Mucosa of descending colon (tissue), 3 donors: Measurements from ENCODE around the gene GRXCR2. TPM values are rescaled to one million over a fixed set of nuclear protein-coding genes. Genes with fewer than 3 reads are reported as not detected.

Experiments used
- ATAC-seq: fragments of 200-7000 bp; cut with Tn5 transposase; one replicate; pipeline ENCODE4 v1.9.1; 2020; ENCODE audit warnings: mild to moderate bottlenecking, moderate library complexity
- DNase-seq, 3 donors: peaks; one replicate each; pipeline ENCODE4 v3.0.0-alpha.2; 2020
- H3K36me3 ChIP-seq: fragments of 200-600 bp; one replicate; pipeline ENCODE4 v1.8.0; 2021; ENCODE audit warnings: low read depth, mild to moderate bottlenecking
- H3K4me1 ChIP-seq: fragments of 200-600 bp; one replicate; pipeline ENCODE4 v1.8.0; 2021; ENCODE audit warnings: low read depth, mild to moderate bottlenecking
- H3K4me3 ChIP-seq: fragments of 200-600 bp; one replicate; pipeline ENCODE4 v1.8.0; 2021; ENCODE audit warnings: mild to moderate bottlenecking
- H3K9me3 ChIP-seq: fragments of 200-600 bp; one replicate; pipeline ENCODE4 v1.8.0; 2021; ENCODE audit warnings: mild to moderate bottlenecking
- intact Hi-C, 2 donors: fragments of 100-400 bp; cut with DNase I in 1 of 2; cut with micrococcal nuclease in 1 of 2; formaldehyde crosslinking; loops; one replicate each; pipeline versions ENCODE4 v1.11.0 to v1.11.1; 2022; cut with DNase I, micrococcal nuclease
- total RNA-seq, 3 donors: library from RNA; stranded (reverse); fragmentation: NEBNext Ultra II Directional in 2 of 3; extraction: Animal tissue kit (Norgen Biotek cat#: 25700) in 2 of 3; gene quantifications; one replicate each; pipeline versions ENCODE4 v1.2.1 to v1.2.4, GENCODE V29; 2021 to 2023
- TF ChIP-seq, protein P1 (sequence below): fragments of 200-600 bp; IDR thresholded peaks from one replicate; pipeline ENCODE4 v1.8.0; 2022; ENCODE audit warnings: antibody characterized with exemption, mild to moderate bottlenecking
- donor health status: DM: no; HTN: no; CAD: no; lungs with moderate emphysema.
- donor health status: DM: no; HTN: no; CAD: no.
- donor health status: DM: no; HTN: yes; CAD: no.

Gene GRXCR2
- total RNA-seq, 3 donors from 2014 or later, result not detected

DNA sequence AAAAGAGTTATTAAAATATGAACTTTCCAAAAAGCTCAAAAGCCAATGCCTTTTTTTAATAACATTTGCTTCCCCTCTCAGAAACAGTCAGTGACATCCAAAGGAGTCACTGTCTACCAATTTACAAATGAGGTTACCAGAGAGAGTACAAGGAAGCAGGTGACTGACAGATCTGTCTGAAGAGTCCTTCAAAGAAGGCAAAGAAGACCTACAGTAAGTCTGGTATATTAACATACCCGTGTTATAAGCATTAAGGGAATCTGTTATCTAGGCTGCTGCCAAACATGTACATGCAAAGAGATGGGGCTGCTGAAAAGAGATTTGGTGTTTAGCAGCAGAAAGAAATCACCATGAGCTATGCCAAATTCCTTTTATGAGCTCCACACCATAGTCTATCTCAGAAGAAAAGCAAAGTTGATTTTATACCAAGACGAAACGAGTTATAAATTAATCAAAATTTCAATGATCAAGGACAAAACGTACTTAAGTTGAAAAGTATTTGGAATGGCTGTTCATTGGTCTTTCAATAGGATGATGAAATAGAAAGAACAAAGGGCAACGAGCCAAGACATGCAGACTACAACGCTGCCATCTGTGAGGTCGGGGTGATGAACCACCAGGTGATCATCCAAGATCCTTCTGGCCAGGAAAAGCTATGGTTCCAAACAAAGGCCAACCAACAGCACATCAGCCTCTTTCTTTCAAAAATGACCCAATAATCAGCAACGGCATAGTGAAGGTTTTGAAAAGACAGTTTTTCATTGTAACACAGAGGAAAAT, 45.7 kb downstream of the GRXCR2 start:
- Histone ChIP-seq H3K9me3 (no peaks in the 10 kb centered on the region), H3K4me1 (peaks cover 3% of the 10 kb centered on the region), H3K36me3 (no peaks in the 10 kb centered on the region), H3K4me3 (no peak overlapping the region)
- TF ChIP-seq, protein P1, sequence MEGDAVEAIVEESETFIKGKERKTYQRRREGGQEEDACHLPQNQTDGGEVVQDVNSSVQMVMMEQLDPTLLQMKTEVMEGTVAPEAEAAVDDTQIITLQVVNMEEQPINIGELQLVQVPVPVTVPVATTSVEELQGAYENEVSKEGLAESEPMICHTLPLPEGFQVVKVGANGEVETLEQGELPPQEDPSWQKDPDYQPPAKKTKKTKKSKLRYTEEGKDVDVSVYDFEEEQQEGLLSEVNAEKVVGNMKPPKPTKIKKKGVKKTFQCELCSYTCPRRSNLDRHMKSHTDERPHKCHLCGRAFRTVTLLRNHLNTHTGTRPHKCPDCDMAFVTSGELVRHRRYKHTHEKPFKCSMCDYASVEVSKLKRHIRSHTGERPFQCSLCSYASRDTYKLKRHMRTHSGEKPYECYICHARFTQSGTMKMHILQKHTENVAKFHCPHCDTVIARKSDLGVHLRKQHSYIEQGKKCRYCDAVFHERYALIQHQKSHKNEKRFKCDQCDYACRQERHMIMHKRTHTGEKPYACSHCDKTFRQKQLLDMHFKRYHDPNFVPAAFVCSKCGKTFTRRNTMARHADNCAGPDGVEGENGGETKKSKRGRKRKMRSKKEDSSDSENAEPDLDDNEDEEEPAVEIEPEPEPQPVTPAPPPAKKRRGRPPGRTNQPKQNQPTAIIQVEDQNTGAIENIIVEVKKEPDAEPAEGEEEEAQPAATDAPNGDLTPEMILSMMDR, result no peak
- no peak for ATAC-seq
- DNase-seq, result no peak
- intact Hi-C loops, result loop anchor here in 1 of 2 donors (5.0 kb wide), 1 partner anchor 60 kb away; no protein-coding TSS in a partner anchor

GRCh38 chr5:145825751-145826180, 47.0 kb downstream of the GRXCR2 start:
- ATAC-seq, result peak; percentile 61

GRCh38 chr5:145824040-145824439, 48.8 kb downstream of the GRXCR2 start:
- no peaks in the 10 kb centered on the region for H3K9me3 ChIP-seq
- H3K36me3 ChIP-seq, result no peaks in the 10 kb centered on the region
- intact Hi-C loops, result no loop called here
- DNase-seq, result no peak
- no peak overlapping the region for H3K4me3 ChIP-seq
- ATAC-seq, result no peak
- no peaks in the 10 kb centered on the region for H3K4me1 ChIP-seq
- TF ChIP-seq, protein P1, result no peak

More at GRCh38 chr5:145825751-145826180, 47.0 kb downstream of the GRXCR2 start:
- TF ChIP-seq, protein P1, result peak; percentile 24
- H3K4me3 ChIP-seq, result no peak overlapping the region
- DNase-seq, result peak in 1 of 3 donors; percentile 25
- intact Hi-C loops, result loop anchor here in 1 of 2 donors (5.0 kb wide), 1 partner anchor 62 kb away; no protein-coding TSS in a partner anchor
- no peaks in the 10 kb centered on the region for H3K9me3 ChIP-seq
- no peaks in the 10 kb centered on the region for H3K36me3 ChIP-seq
- no peaks in the 10 kb centered on the region for H3K4me1 ChIP-seq

- intact Hi-C loops, result no loop called here
- ATAC-seq, result no peak
- TF ChIP-seq, protein P1, result no peak
- no peak for DNase-seq
- Histone ChIP-seq H3K4me3 (no peak overlapping the region), H3K36me3 (no peaks in the 10 kb centered on the region), H3K9me3 (no peaks in the 10 kb centered on the region), H3K4me1 (peaks cover 4% of the 10 kb centered on the region)
Measured at GRCh38 chr5:145818604-145819003, 54.2 kb downstream of the GRXCR2 start.

DNA sequence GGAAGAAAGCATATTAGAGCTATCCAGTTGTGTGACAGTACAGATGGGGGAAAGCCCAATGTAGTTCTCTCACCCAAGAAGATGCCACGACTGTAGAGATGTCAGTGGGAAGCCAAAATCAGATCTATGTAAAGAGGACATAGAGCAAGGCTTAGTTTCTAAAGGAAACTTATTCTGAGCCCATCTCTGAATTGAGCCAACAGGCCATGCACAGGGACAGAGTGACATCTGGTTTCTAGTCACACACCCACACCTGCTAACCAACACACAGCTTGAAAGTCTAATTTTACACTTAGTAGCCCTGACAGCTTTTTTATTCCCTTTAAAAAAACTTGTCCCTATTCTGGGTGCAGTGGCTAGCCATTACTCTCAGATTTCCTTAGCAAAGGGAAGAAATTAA, 59.9 kb downstream of the GRXCR2 start:
- DNase-seq, result no peak
- intact Hi-C loops, result no loop called here
- Histone ChIP-seq H3K4me1 (no peaks in the 10 kb centered on the region), H3K9me3 (no peaks in the 10 kb centered on the region), H3K36me3 (no peaks in the 10 kb centered on the region), H3K4me3 (no peak overlapping the region)
- ATAC-seq, result no peak
- TF ChIP-seq, protein P1, result no peak
